GM21737 (cell line): ENCODE results near the gene S100A16.

ENCODE experiments used
- ATAC-seq: cut with Tn5 transposase; IDR thresholded peaks from one replicate; pipeline ENCODE4 v1.9.1; 2021; ENCODE audit warnings: mild to moderate bottlenecking, moderate library complexity; ENCODE audit not compliant: unreplicated experiment

Gene S100A16

GRCh38 chr1:153638261-153638660 is 25.3 kb upstream of the S100A16 start:
- ATAC-seq = no peak

- ATAC-seq = no peak
Measured at GRCh38 chr1:153636312-153636711, 23.4 kb upstream of the S100A16 start.

GRCh38 chr1:153635872-153636271 is 22.9 kb upstream of the S100A16 start:
- ATAC-seq = no peak

- peak; percentile 78 for ATAC-seq
Measured at GRCh38 chr1:153633754-153634665, 21.1 kb upstream of the S100A16 start, which contains the start of gene CHTOP. CHTOP (plus strand) TSS chr1:153634066; CDS start chr1:153636589, 2,523 bp downstream.

GRCh38 chr1:153633161-153633753 is 20.3 kb upstream of the S100A16 start:
- ATAC-seq = no peak

GRCh38 chr1:153631047-153632022 is 18.4 kb upstream of the S100A16 start:
- ATAC-seq = no peak

GRCh38 chr1:153630384-153630783 is 17.4 kb upstream of the S100A16 start:
- ATAC-seq = no peak

- ATAC-seq = no peak
Measured at GRCh38 chr1:153629971-153630370, 17.0 kb upstream of the S100A16 start.

GRCh38 chr1:153629343-153629665 is 16.4 kb upstream of the S100A16 start:
- ATAC-seq = no peak

- ATAC-seq = no peak
Measured at GRCh38 chr1:153628638-153629342, 15.9 kb upstream of the S100A16 start.

GRCh38 chr1:153627715-153628626 is 15.0 kb upstream of the S100A16 start, which contains the start of gene S100A1:
S100A1 (plus strand) TSS chr1:153628434; CDS start chr1:153630522, 2,088 bp downstream.
- no peak for ATAC-seq

- no peak for ATAC-seq
Measured at GRCh38 chr1:153626904-153627714, 14.2 kb upstream of the S100A16 start, which contains the start of gene S100A13. S100A13 (minus strand) TSS chr1:153627505; CDS start chr1:153626472, 1,033 bp downstream.

GRCh38 chr1:153626477-153626903 is 13.6 kb upstream of the S100A16 start:
- ATAC-seq = no peak

GRCh38 chr1:153624965-153625611 is 12.2 kb upstream of the S100A16 start:
- ATAC-seq = no peak

- no peak for ATAC-seq
Measured at GRCh38 chr1:153623101-153623500, 10.2 kb upstream of the S100A16 start.

GRCh38 chr1:153619171-153619570 is 6.2 kb upstream of the S100A16 start:
- ATAC-seq = no peak

GRCh38 chr1:153617663-153618062 is 4.7 kb upstream of the S100A16 start:
- ATAC-seq = no peak

- ATAC-seq = no peak
Measured at GRCh38 chr1:153616917-153617311, 4.0 kb upstream of the S100A16 start.
